GM23338 (cell line): Measurements from ENCODE around the gene SPAG16.

Source experiments
- TF ChIP-seq, protein P1 (sequence below), 2 experiments: fragments of 200-600 bp in 1 of 2; sonication (generic) in 1 of 2; conservative IDR thresholded peaks; 2 replicates each; pipeline versions ENCODE4 v1.5.1 to v1.6.1; 2016 to 2017; ENCODE audit warnings: antibody characterized with exemption in 2 of 2, low read depth in 2 of 2, mild to moderate bottlenecking in 2 of 2, moderate library complexity in 1 of 2
- TF ChIP-seq, protein P2 (sequence below): IDR thresholded peaks from one replicate; pipeline ENCODE4 v1.6.1; 2018; ENCODE audit warnings: antibody characterized with exemption; ENCODE audit not compliant: unreplicated experiment

DNA sequence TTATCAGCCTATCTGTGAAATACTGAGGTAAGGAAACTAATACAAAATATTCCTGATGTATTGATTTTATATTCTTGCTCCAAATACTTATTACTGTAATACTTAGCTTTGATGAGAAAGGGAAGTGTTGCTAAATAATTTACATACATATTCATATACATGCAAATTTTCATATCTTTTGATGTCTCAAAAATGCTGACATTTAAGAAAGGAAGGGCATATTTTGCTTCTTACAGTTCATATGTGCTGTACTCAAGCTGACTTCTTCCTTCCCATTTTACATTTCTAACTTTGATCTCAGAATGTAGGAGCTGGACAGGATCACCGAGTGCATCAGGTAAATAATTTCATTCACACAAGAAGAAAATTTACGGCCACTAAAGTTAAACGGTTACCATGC, 727.4 kb downstream of the SPAG16 start:
- TF ChIP-seq, protein P1, sequence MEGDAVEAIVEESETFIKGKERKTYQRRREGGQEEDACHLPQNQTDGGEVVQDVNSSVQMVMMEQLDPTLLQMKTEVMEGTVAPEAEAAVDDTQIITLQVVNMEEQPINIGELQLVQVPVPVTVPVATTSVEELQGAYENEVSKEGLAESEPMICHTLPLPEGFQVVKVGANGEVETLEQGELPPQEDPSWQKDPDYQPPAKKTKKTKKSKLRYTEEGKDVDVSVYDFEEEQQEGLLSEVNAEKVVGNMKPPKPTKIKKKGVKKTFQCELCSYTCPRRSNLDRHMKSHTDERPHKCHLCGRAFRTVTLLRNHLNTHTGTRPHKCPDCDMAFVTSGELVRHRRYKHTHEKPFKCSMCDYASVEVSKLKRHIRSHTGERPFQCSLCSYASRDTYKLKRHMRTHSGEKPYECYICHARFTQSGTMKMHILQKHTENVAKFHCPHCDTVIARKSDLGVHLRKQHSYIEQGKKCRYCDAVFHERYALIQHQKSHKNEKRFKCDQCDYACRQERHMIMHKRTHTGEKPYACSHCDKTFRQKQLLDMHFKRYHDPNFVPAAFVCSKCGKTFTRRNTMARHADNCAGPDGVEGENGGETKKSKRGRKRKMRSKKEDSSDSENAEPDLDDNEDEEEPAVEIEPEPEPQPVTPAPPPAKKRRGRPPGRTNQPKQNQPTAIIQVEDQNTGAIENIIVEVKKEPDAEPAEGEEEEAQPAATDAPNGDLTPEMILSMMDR (conservative IDR thresholded peaks at IDR 0.05; ENCODE audit: low read depth in 2 of 2), result no peak
- TF ChIP-seq, protein P2, sequence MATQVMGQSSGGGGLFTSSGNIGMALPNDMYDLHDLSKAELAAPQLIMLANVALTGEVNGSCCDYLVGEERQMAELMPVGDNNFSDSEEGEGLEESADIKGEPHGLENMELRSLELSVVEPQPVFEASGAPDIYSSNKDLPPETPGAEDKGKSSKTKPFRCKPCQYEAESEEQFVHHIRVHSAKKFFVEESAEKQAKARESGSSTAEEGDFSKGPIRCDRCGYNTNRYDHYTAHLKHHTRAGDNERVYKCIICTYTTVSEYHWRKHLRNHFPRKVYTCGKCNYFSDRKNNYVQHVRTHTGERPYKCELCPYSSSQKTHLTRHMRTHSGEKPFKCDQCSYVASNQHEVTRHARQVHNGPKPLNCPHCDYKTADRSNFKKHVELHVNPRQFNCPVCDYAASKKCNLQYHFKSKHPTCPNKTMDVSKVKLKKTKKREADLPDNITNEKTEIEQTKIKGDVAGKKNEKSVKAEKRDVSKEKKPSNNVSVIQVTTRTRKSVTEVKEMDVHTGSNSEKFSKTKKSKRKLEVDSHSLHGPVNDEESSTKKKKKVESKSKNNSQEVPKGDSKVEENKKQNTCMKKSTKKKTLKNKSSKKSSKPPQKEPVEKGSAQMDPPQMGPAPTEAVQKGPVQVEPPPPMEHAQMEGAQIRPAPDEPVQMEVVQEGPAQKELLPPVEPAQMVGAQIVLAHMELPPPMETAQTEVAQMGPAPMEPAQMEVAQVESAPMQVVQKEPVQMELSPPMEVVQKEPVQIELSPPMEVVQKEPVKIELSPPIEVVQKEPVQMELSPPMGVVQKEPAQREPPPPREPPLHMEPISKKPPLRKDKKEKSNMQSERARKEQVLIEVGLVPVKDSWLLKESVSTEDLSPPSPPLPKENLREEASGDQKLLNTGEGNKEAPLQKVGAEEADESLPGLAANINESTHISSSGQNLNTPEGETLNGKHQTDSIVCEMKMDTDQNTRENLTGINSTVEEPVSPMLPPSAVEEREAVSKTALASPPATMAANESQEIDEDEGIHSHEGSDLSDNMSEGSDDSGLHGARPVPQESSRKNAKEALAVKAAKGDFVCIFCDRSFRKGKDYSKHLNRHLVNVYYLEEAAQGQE, result no peak
